ENCODE data around the gene NDUFV3.
"Not testable (repeated sequence)": the region's sequence is repeated elsewhere in the genome, so short reads cannot be mapped to it uniquely, and the experiment has no call there.

NDUFV3 gene

DNA sequence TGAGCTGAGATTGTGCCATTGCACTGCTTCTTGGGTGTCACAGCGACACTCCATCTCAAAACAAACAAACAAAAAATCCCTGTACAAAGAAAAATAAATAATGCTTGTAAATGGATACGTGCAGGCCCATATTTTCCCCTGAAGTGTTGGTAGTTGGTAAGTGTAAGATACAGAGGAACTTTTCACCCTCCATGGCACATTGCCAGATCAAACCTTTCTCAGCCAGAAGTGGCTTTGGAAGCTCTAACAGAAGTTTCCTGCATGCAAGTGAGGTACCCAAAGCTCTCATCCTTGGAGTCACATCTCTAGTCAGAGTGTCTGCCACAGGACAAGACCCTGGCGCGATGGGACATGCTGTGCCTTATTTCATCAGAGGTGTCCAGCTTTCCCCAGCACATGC, 7.3 kb downstream of the NDUFV3 start:
- no peak for DNase-seq

DNA sequence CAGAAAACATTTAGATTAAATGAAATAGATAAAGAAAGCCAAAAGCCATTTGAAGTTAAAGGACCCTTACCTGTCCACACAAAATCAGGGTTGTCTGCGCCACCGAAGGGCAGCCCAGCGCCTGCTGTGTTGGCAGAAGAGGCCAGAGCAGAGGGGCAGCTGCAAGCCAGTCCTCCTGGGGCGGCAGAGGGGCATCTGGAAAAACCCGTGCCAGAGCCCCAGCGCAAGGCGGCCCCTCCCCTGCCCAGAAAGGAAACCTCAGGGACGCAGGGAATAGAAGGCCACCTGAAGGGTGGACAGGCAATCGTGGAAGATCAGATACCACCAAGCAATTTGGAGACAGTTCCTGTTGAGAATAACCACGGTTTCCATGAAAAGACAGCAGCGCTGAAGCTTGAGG, 10.7 kb downstream of the NDUFV3 start:
- DNase-seq = no peak

DNA sequence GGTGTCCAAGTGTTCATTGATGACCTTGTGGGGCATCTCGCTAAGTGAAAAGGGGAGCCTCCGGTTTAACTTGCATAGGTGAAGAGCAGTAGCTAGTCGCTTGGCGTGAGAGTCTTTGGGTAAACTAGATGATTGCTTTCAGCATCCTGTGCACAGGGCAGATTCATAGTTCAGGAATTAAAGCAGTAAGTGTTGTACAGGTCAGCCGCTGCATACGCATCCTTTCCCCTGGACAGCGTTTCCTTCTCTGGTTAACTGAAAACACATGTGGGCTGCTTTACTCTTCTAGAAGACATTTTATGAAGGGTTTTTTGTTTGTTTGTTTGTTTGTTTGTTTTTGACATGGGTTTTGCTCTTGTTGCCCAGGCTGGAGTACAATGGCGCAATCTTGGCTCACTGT, 12.1 kb downstream of the NDUFV3 start:
- no peak for DNase-seq

GRCh38 chr21:42906233-42906632, 13.1 kb downstream of the NDUFV3 start:
- no peak for DNase-seq

GRCh38 chr21:42908484-42908883, 15.4 kb downstream of the NDUFV3 start:
- not testable (repeated sequence) for DNase-seq

DNA sequence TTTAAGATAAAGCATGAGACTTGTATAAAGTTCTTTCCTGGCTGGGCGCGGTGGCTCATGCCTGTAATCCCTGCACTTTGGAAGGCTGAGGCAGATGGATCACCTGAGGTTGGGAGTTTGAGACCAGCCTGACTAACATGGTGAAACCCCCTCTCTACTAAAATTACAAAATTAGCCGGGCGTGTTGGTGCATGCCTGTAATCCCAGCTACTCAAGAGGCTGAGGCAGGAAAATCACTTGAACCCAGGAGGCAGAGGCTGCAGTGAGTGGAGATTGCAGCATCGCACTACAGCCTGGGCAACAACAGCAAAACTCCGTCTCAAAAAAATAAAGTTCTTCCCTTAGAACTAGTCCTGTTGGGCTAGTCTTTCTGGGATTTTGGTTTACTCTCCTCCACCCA, 18.8 kb downstream of the NDUFV3 start:
- DNase-seq = not testable (repeated sequence)

DNA sequence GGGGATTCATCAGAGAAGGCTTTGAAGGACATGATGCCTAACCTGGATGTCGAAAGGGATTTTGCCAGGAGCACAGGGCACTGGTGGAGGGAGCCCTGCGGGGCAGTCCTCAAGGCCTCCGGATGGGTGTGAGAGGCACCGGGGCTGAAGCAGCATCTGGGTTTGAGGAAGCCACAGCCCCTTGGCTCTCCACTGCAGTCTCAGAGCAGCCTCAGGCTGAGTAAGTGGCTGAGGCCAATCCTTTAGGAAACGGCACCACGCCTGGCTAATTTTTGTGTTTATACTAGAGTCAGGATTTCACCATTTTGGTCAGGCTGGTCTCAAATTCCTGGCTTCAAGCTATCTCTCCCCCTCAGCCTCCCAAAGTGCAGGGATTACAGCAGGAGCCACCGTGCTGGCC, 20.4 kb downstream of the NDUFV3 start:
- no peak for DNase-seq

DNA sequence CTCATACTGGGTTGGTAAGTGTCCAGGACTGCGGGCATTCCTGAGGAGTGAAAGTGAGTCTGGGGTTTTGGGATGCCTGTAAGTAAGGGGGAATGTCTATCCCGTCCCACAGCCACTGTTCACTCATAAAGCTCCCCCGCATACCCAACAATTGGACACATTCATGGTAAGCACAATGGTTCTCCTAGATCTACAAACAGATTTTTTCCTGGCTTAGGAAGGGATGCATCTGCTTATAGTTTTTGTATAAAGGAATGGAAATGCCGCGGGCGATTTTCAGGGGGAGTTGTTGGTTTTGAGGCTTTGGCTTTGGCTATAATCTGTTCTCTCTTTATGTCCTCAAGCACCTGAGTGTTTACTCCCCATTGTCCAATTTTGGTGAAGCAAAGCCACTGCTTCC, 25.2 kb downstream of the NDUFV3 start:
- peak in 1 of 2 experiments; percentile 17 for DNase-seq

DNA sequence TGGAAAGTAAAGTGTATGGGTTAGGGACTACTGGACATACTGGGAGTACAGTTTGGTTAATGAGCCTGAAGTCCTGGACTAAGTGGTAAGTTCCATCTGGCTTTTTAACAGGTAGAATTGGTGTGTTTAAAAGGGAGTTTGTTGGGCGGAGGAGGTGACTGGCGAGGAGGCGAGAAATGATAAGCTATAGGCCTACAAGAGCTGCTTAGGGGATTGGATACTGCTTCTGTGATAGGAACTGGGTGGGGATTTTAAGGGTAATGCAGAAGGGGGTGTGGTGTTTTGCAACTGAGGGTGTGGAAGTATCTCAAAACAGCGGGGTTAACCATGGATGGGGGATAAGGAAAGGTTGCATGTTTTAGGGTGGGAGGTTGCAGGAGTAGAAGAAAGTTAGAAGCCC, 28.8 kb downstream of the NDUFV3 start:
- no peak for DNase-seq

- DNase-seq = no peak
These were observed 29.8 kb downstream of the NDUFV3 start for GRCh38 chr21:42922918-42923317.

- peak; percentile 82 to 89 for DNase-seq
These were observed 30.7 kb downstream of the NDUFV3 start for GRCh38 chr21:42923553-42924432.

DNA sequence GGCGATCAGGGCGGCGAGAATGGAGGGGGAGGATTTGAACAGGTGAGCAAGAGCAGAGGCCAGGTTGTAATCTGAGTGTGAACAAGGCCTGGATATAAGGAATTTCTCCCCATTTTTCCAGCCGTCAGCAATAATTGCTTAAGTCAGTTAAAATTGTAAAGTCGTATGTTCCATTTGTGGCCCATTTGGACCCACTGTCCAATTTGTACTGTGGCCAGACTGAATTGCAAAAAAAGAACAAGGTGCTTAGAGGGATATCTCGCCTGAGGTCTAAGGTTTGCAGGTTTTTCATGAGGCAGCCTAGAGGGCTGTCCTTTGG, 31.3 kb downstream of the NDUFV3 start:
- DNase-seq = no peak

DNA sequence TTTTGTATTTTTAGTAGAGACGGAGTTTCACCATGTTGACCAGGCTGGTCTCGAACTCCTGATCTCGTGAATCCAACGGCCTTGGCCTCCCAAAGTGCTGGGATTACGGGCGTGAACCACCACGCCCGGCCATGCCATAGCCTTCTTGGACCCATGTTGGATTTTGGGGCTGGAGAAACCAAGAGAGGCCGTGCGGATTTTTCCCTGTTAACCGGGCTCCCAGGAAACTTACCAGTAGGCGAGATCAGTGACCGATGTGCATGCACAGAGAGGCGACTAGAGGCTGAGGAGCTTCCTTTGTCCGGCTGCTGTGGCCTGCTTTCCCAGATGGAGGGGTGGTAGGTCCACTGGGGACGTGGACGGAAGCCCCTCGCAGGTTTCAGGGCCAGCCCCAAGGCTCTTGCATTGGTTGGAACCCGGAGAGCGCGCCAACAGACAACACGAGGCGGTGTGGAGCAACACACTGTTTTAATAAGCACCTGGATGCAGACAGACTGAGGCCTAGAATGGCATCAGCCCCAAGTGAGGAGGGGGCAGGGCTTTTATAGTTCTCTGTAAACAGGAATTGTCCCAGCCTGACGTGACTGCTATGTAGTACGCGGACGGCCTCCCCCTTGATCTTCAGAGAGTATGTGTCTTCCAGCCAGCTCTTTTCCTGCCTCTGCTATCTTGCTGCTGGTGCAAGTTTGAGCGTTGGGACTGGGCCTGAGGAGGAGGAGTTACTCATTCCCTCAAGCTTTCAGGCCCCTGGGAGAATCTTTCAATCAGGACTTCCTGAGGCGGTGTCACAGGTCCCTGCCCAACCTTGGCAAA, 32.2 kb downstream of the NDUFV3 start, which contains the start of gene ERVH48-1:
ERVH48-1 (minus strand) TSS at position 517 of the 813 bp plus-strand sequence. CDS start 6,624 bp downstream, outside the sequence.
- no peak for DNase-seq

- DNase-seq = not testable (repeated sequence)
These were observed 34.5 kb downstream of the NDUFV3 start for GRCh38 chr21:42927474-42928200.

GRCh38 chr21:42929969-42930368, 36.9 kb downstream of the NDUFV3 start:
- DNase-seq = no peak

DNA sequence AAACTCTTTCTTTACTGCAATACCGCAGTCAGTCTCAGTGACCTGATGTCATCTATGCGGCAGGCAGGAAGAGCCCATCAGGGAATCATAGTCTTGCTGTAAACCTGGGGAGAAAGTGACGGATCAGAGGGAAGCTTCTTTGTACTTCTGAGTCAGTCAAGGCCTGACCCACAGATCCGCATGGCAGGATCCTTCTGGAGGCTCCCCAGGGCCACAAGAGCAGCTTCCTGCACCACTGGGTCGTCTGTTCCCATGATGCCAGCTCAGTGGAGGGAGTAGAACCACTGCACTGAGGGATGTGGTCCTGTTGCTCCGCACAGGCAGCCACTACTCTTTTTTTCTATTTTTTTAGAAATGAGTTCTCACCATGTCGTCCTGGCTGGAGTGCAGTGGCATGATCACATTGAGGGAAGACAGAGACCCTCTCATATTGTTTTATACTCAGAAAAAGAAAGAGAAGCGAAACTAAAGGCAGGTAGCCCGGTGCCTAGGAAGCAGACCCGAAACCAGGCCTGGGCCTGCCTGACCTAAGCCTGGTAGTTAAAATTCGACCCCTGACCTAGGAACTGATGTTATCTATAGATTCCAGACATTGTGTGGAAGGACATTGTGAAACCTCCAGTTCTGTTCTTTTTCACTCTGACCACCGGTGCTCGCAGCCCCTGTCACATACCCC, 38.6 kb downstream of the NDUFV3 start:
- no peak for DNase-seq

DNA sequence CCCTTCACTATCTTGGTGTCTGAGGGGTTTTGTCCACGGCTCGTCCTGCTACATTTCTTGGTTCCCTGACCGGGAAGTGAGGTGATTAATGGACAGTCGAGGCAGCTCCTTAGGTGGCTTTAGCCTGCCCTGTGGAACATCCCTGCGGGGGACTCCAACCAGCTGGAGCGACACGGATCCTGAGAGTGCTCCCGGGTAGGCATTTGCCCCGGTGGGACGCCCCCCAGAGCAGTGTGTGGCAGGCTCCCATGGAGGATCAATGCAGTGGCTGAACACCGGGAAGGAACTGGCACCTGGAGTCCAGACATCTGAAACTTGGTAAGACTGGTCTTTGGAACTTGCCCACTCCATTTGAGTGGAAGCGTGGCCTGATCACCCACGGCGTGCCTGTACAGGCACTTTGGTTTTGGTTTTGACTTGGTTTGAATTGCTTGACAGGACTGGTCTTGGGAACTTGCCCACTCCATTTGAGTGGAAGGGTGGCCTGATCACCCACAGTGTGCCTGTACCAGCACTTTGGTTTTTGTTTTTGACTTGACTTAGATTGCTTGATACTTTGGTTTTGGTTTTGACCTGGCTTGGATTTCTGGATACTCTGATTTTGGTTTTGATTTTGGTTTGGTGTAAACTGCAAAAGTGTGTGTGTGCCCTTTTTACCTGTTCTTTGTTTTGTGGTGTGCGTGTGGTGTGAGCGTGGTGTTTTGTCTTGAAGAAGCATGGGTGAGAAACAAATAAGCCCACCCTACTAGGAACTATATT, 39.4 kb downstream of the NDUFV3 start:
- DNase-seq = not testable (repeated sequence)

GRCh38 chr21:42933137-42933970, 40.2 kb downstream of the NDUFV3 start:
- not testable (repeated sequence) for DNase-seq

- not testable (repeated sequence) for DNase-seq
These were observed 40.9 kb downstream of the NDUFV3 start for GRCh38 chr21:42933973-42934372.

DNA sequence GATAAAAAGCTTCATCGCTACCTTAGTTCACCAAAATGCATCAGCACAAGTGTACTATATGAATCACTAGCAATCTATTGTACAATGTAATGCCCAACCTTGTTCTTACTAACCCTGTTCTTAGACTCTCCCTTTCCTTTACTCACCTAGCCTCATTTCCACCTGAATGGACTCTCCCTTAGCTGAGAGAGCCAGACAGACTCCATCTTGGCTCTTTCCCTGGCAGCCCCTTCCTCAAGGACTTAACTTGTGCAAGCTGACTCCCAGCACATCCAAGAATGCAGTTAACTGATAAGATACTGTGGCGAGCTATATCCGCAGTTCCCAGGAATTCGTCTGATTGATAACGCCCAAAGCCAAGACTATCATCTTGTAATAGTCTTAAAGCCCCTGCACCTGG, 43.3 kb downstream of the NDUFV3 start:
- not testable (repeated sequence) for DNase-seq

Measured in NCI-H2081 (cell line).